CD4-positive, alpha-beta T cell treated with Interleukin-6 at 100 ng/mL for 8 hours (primary cell): ENCODE data around the gene KRT17.
"Not testable (repeated sequence)": the region's sequence is repeated elsewhere in the genome, so short reads cannot be mapped to it uniquely, and the experiment has no call there.

Experiments used
- DNase-seq: peaks from one replicate; pipeline ENCODE4 v3.0.0-alpha.2; 2020; ENCODE audit warnings: mixed read lengths, low spot score

The KRT17 gene

DNA sequence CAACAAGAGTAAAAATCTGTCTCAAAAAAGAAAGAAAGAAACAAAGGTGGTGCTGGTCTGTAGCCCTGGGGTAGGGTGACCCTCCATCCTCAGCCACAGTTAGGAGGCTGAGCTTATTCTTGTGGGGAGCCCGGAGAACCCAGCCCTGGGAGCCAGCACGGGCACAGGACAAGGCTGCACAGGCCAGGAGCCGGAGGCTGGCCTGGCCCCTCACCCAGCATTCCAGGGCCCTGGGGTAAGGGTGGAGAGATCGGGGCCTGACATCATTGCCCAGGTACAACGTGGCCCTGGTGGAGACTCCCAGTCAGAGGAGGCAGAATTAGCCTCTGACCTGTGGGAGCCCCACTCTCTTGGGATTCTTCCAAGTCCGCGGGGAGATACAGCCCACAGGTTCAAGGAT lies 10.3 kb upstream of the KRT17 start:
- DNase-seq, result no peak

DNA sequence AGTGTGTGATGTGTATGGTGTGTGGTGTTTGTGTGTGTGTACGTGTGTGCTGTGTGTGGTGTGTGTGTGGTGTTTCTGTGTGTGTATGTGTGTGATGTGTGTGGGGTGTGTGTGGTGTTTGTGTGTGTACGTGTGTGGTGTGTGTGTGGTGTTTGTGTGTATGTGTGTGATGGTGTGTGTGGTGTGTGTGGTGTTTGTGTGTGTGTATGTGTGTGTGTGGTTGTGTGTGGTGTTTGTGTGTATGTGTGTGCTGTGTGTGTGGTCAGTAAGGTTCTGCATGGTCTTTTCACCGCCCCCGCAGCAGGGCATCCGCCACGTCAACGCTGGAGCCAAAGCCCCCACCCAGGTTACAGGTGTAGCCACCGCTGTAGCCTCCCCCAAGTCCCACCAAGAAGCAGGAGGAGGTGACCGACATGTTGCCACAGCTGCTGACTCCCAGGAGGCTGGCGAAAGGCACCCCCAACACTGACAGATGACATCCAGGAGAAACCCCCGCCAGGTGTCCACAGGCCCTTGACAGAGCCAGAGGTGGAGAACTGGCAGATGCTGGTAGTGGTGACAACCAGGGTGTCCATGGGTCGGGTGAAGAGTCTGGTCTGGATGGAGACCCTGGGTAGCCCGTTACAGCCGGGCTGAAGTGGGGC lies 9.3 kb upstream of the KRT17 start:
- DNase-seq, result no peak

DNA sequence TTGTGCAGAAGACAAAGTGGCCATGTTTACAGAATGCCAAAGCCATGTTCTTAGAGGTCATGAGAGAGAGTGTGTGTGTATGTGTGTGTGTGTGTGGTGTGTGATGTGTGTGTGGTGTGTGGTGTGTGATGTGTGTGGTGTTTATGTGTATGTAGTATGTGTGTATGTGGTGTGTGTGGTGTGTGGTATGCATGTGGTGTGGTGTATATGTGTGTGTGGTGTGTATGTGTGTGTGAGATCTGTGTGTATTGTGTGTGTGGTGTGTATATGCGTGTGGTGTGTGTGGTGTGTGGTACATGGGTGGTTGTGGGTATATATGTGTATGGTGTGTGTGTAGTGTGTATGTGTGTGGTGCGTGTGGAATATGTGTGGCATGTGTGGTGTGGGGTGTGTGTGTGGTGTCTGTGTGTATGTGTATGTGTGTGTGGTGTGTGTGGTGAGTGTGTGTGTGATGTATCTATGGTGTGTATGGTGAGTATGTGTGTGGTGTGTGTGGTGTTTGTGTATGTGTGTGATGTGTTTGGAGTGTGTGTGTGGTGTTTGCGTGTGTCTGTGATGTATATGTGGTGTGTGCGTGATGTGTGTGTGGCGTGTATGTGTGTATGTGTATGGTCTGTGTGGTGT lies 8.2 kb upstream of the KRT17 start:
- DNase-seq, result no peak

DNA sequence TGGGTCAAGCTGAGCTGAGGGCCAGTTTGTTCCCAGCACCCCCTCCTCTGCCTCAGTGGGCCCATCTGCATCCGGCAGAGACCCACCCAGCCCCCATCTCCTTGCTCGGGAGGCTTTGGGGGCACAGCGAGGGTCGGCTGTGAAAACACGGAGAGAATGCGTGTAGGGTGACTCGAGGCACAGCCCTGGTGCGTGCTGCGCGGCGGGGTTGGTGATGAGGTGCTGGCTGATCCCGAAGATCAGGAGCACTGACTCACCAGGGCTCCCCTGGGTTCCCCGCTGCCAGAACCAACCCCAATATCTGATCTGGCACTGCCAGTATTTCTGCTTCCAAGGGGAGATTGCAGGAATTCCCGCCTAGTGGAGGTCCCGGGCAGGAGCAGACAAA lies 7.5 kb upstream of the KRT17 start:
- no peak for DNase-seq

DNA sequence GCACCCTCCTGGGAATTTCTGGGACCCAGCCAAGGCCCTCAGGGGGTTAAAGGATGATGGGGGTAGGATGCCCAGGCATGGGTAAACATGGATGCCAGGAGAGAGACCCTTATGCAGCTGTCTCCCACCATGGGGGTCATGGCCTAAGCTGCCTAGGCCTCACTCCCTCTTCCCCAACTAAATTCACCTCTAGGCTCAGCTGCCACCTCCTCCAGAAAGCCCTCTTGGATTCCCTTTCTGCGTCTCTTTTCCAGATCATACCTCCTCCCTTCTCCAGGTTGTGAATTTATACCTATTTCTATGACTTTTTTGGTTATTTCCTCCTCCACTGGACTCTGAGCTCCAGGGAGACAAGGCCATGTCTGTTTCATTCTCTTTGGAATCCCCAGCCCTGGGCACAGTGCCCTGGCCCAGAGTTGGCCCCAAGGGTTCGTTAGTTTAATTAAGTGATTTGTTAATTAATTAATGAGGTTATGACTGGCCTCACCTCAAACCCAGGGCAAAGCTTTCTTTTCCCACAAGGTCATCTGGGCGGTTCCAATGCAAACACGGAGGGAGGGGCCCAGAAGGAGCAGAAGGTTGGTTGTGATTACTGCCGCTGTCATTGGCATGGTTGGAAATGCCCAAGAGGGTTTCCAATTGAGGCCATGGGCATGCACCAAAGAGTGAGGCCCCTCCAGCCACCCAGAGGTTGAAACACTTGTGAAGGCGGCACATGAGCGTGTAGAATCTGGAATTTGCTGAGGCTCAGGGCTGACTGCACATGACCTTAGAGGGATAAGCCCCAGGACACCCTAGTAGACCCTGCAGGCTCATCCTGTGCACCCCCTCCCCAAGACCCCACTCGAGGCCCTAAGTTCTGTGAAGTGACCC lies 6.9 kb upstream of the KRT17 start:
- DNase-seq, result no peak

DNA sequence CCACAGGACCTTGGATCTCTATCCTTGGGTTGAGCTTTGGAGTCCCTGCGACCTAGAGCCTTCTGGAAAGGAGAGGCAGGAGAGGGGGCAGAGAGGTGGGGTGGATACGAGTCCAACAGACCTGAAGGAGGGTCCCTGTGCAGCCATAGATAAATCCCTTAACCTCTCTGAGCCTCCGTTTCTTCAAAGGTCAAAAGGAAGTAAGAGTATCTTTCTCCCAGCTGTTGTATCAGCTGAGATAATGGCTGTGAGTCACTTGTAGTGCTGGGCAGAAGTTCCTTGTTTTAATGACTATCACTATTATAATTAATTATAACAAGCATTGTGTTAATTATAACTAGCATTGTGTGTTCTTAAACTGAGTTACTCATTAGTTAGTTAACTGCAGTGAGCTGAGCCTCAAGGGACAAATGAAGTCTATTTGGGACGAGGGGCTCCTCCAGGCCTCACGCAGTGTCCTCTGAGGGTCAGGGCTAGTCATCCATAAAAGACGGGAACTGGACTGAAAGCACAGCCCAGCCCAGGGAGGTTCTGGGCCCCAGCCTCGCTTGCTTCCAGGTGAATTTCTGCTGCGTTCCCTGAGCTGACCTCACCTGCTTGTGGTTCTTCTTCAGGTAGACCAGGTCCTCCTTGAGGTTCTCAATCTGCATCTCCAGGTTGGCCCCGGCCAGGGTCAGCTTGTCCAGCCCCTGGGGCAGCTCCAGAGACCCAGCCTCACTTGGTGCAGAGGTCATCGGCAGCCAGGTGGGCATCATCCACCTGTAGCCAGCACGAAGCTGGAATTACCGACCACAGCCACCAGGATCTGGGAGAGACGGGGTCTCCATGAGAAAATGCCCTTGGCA lies 5.7 kb upstream of the KRT17 start:
- no peak for DNase-seq

DNA sequence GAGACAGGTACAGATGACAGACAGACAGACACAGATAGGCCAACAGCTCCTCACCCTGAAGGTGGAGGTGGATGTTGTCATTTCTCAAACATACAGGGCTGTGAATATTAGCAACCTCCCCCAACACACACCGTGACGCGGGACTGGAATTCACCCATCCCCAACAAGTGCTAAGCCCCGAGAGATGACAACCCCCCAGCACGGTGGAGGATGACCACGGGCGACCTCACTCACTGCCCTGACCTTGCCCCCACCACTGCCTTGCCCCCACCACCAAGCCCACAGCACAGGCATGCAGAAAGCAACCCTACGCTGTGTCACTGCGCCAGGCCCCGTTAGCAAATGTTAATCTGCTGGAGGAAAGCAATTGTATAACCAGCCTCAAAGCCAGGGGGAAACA lies 4.9 kb upstream of the KRT17 start:
- no peak for DNase-seq

DNA sequence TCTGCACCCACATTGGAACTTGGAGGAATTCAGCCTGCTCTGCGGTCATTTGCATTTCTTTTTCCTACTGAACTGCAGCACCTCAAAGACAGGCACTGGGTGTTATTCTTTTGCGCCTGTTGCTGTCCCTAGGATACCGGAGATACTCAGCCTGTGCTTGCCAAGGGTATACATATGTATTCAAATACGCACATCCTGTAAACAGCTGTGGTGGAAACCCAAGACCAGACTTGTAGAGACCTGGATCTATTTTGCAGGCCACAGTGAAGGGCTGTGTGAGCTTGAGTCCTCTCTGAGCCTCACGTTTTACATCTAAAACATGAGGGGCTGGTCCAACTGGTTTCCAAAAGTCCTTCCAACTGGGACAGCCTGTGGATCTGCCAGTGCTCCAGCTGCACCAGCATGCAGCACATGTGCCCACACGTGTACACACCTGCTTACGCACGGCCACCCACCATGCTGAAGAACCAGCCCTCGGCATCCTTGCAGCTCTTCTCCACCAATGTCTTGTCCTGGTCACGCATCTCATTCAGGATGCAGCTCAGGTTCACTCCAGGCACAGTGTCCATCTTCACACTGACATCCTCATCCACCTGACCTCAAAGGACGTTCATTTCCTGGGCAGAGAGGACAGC lies 4.4 kb upstream of the KRT17 start:
- not testable (repeated sequence) for DNase-seq

DNA sequence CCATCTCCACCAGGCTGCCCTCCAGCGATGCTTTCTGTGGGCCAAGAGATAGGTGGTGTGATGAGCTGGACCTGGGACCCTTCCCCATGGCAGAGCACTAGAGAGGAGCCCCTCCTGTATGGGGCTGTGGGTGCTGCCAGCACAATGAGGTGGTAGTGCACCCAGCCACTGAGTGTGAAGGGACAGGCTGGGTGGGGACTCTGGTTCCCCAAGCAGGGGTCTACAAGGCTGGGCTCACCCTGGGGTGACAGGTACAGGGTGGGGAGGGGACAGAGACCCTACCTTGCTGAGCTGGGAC lies 3.6 kb upstream of the KRT17 start:
- DNase-seq, result not testable (repeated sequence)

DNA sequence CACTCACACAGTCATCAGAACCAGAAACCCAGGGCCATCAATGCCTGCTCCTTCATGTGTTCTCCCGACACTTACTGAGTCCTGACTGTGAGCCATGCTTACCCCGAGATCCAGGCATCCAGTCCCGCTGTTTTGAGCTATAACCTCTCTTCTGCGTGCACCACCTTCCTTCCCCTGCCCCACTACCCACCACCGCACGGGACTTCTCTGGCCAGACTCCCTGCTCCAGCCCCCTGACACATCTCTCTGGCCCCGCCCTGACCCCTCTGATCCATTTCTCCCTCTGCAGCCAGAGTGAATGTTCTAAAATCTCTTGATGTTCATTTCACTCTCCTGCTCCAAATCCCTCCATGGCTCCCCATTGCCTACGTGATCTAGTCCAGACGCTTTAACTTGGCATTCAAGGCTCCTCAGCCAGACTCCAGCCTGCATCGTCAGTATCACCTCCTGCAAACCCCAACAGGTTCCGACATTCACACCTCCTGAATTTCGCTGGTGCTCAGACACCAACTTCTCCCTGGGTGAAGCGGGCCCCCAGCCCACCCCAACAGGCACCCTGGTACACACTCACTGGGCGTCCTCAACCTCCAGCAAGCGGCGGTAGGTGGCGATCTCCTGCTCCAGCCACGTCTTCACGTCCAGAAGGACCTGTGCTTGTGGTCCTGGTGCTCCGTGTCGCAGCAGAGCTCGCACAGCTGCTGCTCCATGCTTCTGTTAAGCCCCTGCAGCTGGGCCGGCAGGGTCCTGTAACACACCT lies 3.1 kb upstream of the KRT17 start:
- no peak for DNase-seq

DNA sequence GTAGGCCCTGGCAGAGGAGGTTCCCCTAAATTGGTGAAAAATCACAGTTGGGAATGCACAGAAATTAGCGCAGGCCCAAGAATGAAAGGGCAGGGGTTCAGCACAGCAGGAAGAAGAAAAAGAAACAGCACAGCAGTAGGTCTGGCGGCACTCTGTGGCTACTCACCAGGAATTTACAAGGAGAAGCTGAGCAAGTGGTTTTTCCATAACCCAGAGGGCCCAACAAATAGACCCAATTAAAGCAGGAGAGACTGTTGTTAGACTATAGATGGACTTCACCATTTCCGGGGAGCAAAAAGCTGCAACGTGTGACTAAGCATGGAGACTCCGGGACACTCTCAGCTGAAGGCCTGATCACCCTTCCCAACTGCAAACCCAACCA lies 2.5 kb upstream of the KRT17 start:
- not testable (repeated sequence) for DNase-seq

DNA sequence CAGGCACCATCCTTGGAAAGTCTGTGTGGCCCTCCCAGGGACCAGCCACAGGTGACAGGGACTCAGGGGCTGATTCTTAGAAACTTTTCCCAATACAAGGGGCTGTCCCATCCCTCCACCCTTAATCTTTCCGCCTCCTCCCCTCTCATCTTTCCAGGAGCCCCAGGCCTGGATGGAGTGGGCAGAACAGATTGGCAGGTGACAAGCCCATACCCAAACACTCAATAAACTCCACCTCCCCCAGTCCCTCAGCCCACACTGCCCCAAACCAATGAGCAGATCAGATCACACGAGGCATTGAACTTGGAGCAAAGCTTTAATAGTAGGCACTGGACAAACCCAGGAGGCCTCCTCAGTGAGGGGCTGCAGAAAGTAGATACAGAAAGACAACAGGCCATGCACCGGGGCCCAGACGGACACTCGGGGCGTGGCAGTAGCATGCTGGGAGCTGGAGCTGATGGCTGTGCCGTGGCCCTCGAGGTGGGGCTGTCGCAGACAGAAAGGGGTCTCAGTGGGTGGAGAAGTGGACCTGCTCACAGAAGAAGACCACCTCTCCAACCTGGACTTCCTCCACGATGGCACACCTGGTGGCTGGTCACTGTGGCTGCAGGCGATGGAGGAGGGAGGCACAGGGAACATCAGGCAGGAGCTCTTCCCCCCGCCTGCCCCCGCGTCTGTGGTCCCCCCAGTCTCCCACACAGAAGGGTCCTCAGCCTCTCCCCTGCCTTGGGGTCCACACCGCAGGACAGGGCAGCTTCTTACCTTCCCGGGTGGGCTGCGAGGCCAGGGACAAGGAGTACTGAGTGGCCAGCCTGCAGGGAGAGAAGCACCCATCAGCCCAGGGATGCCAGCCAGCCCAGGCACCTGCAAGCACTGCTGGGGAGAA lies 1.9 kb upstream of the KRT17 start:
- DNase-seq, result not testable (repeated sequence)

DNA sequence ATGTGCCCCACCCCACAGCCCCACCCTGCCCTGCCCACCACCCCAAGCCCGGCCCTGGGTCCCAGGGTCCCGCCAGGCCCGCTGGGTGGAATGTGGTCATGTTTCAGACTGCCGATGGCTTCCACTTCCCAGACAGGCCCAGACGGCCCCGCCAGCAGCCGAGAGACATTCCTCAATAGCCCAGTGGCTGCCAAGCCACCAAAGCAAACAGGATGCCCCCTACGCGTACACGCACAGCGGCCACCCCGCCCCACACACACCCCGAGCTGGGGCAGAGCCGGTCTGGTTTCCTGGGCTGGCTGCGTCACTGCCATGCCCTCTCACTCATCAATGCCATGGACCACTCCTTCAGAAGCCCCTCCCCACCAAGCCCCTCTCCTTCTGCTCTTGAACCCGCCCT lies 1.2 kb upstream of the KRT17 start:
- no peak for DNase-seq

DNA sequence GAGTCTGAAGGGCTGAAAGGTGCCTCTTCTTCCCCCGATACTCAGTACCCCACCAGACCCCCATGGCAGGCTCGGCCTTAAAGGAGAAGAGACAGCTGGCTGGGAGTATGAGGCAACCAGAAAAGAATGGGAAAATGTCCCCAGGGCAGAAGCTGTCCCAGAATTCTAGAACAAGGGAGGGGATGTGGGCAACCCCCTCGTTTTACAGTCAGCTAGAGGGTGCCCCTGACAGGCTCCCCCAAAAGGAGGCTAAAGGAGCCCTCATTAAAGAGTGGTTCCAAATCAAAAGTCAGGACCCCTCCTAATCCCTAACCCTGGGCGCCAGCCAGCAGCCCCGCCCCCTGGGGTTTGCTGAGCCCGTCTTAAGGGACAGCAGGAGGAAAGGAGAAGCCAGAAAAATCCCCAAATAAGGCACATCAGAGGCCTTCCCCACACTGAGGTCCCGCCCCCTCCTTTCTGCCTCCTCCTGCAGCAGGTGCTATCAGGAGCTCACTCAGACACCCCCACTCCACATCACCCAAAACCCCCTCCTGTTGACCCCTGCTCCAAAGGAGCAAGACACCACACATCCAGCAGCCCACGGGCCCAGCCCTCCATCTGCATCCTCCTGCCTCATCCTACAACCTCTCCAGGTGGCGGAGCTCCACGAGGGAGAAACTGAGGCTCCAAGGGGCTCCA lies 1.1 kb downstream of the KRT17 start:
- DNase-seq, result not testable (repeated sequence)

DNA sequence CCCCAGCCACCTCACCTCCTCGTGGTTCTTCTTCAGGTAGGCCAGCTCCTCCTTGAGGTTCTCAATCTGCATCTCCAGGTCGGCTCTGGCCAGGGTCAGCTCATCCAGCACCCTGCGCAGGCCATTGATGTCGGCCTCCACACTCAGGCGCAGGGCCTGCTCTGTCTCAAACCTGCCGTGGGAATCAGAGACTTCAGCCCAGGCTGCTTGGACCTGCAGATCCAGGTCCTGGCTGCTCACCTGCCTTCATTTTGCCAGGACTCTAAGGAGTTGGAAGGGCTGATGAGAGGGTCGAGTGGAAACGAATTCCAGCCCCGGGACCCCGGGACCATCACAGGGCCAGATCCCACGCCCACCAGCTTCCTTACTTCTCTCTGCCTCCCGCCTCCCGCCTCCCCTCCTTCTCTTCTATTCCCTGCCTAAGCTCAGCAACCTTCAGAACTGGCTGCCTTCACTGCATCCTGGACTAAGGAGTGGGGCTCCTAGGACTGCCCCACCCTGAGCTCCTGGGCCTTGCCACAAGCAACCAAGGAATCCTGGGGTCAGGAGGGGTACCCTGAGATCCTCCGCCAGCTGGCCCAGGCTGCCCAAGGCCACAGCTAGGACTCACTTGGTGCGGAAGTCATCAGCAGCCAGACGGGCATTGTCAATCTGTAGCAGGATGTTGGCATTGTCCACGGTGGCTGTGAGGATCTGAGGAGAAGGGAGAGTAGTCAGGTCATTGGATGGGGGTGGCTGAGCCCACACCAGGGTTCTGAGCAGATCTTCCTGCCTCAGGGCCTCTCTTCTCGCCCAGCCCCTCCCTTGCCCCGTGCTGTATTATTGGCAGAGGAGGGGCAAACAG lies 1.8 kb downstream of the KRT17 start:
- not testable (repeated sequence) for DNase-seq

DNA sequence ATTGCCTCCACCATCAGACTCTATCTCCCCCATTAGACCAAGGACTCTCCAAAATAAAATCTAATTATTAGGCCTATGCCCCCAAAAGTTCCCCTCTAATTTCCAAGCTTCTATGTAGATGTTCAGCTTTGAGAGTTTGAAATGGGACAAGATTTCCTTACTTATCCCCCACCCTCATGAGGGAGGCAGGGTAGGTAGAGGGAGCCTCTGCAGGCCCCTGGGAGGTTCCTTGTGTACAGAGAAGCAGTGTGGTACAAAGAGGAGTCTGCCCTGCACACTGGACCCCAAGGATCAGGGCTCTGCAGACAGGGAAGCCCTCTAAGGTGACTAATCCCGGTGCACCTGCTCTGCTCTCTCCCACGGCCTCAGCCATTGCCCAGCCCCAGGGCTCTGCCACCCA lies 2.5 kb downstream of the KRT17 start:
- no peak for DNase-seq

DNA sequence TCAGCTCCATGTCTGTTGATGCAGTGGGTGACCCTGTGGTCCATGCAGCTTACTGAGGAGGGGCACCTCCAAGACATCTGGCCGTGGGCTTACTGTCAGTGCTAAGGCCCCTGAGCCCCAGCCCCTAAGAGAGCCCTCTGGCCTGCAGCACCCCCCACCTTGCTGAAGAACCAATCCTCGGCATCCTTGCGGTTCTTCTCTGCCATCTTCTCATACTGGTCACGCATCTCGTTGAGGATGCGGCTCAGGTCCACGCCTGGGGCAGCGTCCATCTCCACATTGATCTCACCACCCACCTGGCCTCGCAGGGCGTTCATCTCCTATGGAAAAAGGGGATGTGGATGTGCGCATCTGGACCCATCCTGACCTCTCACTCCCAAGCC lies 2.9 kb downstream of the KRT17 start:
- DNase-seq, result not testable (repeated sequence)

DNA sequence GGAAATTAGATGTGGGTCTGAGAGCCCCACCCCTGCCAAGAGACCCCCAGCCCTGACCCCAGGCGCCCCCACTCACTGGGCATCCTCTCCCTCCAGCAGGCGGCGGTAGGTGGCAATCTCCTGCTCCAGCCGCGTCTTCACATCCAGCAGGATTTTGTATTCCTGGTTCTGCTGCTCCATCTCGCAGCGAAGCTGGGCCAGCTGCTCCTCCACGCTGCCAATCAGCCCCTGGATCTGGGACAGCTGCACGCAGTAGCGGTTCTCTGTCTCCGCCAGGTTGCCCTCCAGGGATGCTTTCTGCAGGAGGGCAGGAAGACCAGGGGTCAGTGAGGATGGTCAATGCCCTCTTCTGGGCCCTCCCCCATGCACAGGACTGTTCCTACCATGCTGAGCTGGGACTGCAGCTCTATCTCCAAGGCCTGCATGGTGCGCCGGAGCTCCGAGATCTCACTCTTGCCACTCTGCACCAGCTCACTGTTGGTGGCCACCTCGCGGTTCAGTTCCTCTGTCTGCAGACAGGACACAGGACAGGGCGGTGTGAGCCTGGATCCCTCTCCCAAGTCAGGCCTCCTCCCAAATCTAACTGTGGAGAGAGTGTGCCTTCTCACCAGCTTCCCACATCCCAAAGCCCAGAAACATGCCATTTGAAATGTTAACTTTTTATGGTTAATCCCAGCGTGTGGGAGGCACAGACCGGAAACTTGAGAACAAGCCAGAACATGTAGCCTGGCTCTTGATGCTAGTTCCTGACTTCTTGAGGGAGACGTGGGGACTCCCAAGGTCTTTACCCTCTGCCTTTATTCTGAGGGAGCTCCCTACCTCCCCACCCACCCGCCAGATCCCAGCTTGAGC lies 3.6 kb downstream of the KRT17 start:
- no peak for DNase-seq
